Hepatocyte (in vitro differentiated cells): Measurements from ENCODE around the gene SOX18. TPM values are rescaled to one million over a fixed set of nuclear protein-coding genes. Genes with fewer than 3 reads are reported as not detected.

Source experiments
- DNase-seq: peaks from one replicate; pipeline ENCODE4 v3.0.0-alpha.2; 2016; ENCODE audit warnings: low spot score
- H2AFZ ChIP-seq: fragments of 200-600 bp; sonication (generic); 2 replicates; pipeline ENCODE4 v1.6.0; 2016; ENCODE audit warnings: antibody characterized with exemption, mild to moderate bottlenecking
- H3K27ac ChIP-seq: fragments of 200-600 bp; sonication (generic); 2 replicates; pipeline ENCODE4 v1.5.1; 2016; ENCODE audit warnings: mild to moderate bottlenecking
- H3K27me3 ChIP-seq: fragments of 200-600 bp; sonication (generic); 2 replicates; pipeline ENCODE4 v1.6.1; 2016
- H3K36me3 ChIP-seq: fragments of 200-600 bp; sonication (generic); replicated peaks from 2 replicates; pipeline ENCODE4 v1.5.1; 2016; ENCODE audit warnings: low read depth; ENCODE audit not compliant: insufficient read depth
- H3K4me1 ChIP-seq: fragments of 200-600 bp; sonication (generic); 2 replicates; pipeline ENCODE4 v1.5.1; 2016; ENCODE audit warnings: mild to moderate bottlenecking, moderate library complexity; ENCODE audit not compliant: insufficient read depth
- H3K4me2 ChIP-seq: fragments of 200-600 bp; sonication (generic); 2 replicates; pipeline ENCODE4 v1.6.0; 2016
- H3K4me3 ChIP-seq: fragments of 200-600 bp; sonication (generic); 2 replicates; pipeline ENCODE4 v1.5.1; 2016; ENCODE audit warnings: mild to moderate bottlenecking
- H3K79me2 ChIP-seq: fragments of 200-600 bp; sonication (generic); 2 replicates; pipeline ENCODE4 v1.6.0; 2017; ENCODE audit warnings: mild to moderate bottlenecking
- H3K9me2 ChIP-seq: fragments of 200-600 bp; sonication (generic); replicated peaks from 2 replicates; pipeline ENCODE4 v1.6.0; 2017; ENCODE audit warnings: mild to moderate bottlenecking; ENCODE audit not compliant: insufficient read depth
- H3K9me3 ChIP-seq: fragments of 200-600 bp; sonication (generic); 2 replicates; pipeline ENCODE4 v1.5.1; 2016; ENCODE audit warnings: low read depth, mild to moderate bottlenecking
- H4K20me1 ChIP-seq: fragments of 200-600 bp; sonication (generic); 2 replicates; pipeline ENCODE4 v1.6.0; 2016; ENCODE audit warnings: mild to moderate bottlenecking; ENCODE audit not compliant: insufficient read depth, poor library complexity, severe bottlenecking
- CTCF ChIP-seq: fragments of 200-600 bp; sonication (generic); IDR thresholded peaks from 2 replicates; pipeline ENCODE4 v1.5.1; 2016; ENCODE audit warnings: antibody characterized with exemption, mild to moderate bottlenecking; ENCODE audit not compliant: poor library complexity
- EZH2 ChIP-seq: fragments of 200-600 bp; sonication (generic); IDR thresholded peaks from 2 replicates; pipeline ENCODE4 v1.6.1; 2016; ENCODE audit warnings: antibody characterized with exemption, mild to moderate bottlenecking, borderline replicate concordance
- EZH2phosphoT487 ChIP-seq: fragments of 200-600 bp; sonication (generic); IDR thresholded peaks from one replicate; pipeline ENCODE4 v1.6.1; 2018; ENCODE audit warnings: antibody characterized with exemption, mild to moderate bottlenecking, low read depth, moderate library complexity; ENCODE audit not compliant: unreplicated experiment, severe bottlenecking
- WGBS: methylation state at CpG from one replicate; pipeline ENCODE4 v1.1.6; 2016; ENCODE audit warnings: low lambda C conversion rate; ENCODE audit errors: missing lambda C conversion rate; 5-methylcytosine and 5-hydroxymethylcytosine counted together
- polyA plus RNA-seq: library from polyadenylated mRNA; unstranded; fragments of >200 nt; fragmentation: Nextera tagmentation; extraction: Ambion mirVana; gene quantifications from 2 replicates; pipeline ENCODE4 v1.2.1, GENCODE V29; 2016
- total RNA-seq: library from RNA; depleted of rRNA; stranded (reverse); fragments of >200 nt; gene quantifications from 2 replicates; pipeline ENCODE4 v1.2.3, GENCODE V29; 2014

Gene SOX18
- total and polyA plus RNA-seq, 2 experiments from 2014 or later = 2.0 TPM; not detected in 1

GRCh38 chr20:64069209-64069613 lies 19.8 kb upstream of the SOX18 start:
- no peak overlapping the region for H3K4me2 ChIP-seq
- TF ChIP-seq EZH2 (no peak), CTCF (no peak)
- no peaks in the 10 kb centered on the region for H4K20me1 ChIP-seq
- peaks cover 2% of the 10 kb centered on the region for H3K79me2 ChIP-seq
- DNase-seq = no peak
- no peaks in the 10 kb centered on the region for H3K36me3 ChIP-seq
- H2AFZ ChIP-seq = no peak overlapping the region
- no peak overlapping the region for H3K4me3 ChIP-seq
- H3K9me3 ChIP-seq = no peaks in the 10 kb centered on the region
- H3K27ac ChIP-seq = no peak overlapping the region
- no peaks in the 10 kb centered on the region for H3K27me3 ChIP-seq
- no peaks in the 10 kb centered on the region for H3K9me2 ChIP-seq
- peaks cover under 1% of the 10 kb centered on the region for H3K4me1 ChIP-seq
- WGBS = 95% methylated on average over 19 of the region's 20 CpGs

GRCh38 chr20:64068386-64069208 lies 19.2 kb upstream of the SOX18 start:
- H3K36me3 ChIP-seq = no peaks in the 10 kb centered on the region
- H3K79me2 ChIP-seq = peaks cover 8% of the 10 kb centered on the region
- no peak for DNase-seq
- no peaks in the 10 kb centered on the region for H3K9me2 ChIP-seq
- no peaks in the 10 kb centered on the region for H3K9me3 ChIP-seq
- peaks cover 6% of the 10 kb centered on the region for H3K4me1 ChIP-seq
- H4K20me1 ChIP-seq = no peaks in the 10 kb centered on the region
- 94% methylated on average over 12 of the region's 12 CpGs for WGBS
- no peak overlapping the region for H3K4me3 ChIP-seq
- no peak for TF ChIP-seq CTCF
- TF ChIP-seq EZH2 = no peak
- no peak for TF ChIP-seq EZH2phosphoT487
- no peak overlapping the region for H2AFZ ChIP-seq
- H3K27me3 ChIP-seq = no peaks in the 10 kb centered on the region
- no peak overlapping the region for H3K4me2 ChIP-seq
- H3K27ac ChIP-seq = no peak overlapping the region

GRCh38 chr20:64067733-64068307 lies 18.4 kb upstream of the SOX18 start:
- Histone ChIP-seq H3K4me1 (peaks cover 6% of the 10 kb centered on the region), H3K36me3 (no peaks in the 10 kb centered on the region), H3K27ac (no peak overlapping the region), H3K4me3 (no peak overlapping the region), H3K4me2 (no peak overlapping the region), H2AFZ (no peak overlapping the region), H3K27me3 (no peaks in the 10 kb centered on the region), H3K9me2 (no peaks in the 10 kb centered on the region), H3K9me3 (no peaks in the 10 kb centered on the region), H3K79me2 (peaks cover 12% of the 10 kb centered on the region), H4K20me1 (no peaks in the 10 kb centered on the region)
- 87% methylated on average over 11 of the region's 12 CpGs for WGBS
- DNase-seq = no peak
- TF ChIP-seq EZH2phosphoT487 (no peak), EZH2 (no peak), CTCF (no peak)
